Epithelial cell of esophagus (primary cell): ENCODE data around the gene TSHR.

ENCODE experiments used
- DNase-seq: peaks from one replicate; pipeline ENCODE4 v3.0.0; 2010; ENCODE audit warnings: low read depth
- H3K4me3 ChIP-seq: 2 replicates; pipeline ENCODE4 v1.5.1; 2011; ENCODE audit warnings: mild to moderate bottlenecking, low read length, control low read depth
- CTCF ChIP-seq: IDR thresholded peaks from 2 replicates; pipeline ENCODE4 v1.5.1; 2011; ENCODE audit warnings: low read depth, mild to moderate bottlenecking, low read length, control low read depth, inconsistent platforms; ENCODE audit not compliant: insufficient read depth; ENCODE audit errors: missing control alignments

TSHR gene

GRCh38 chr14:81141426-81141825, 186.0 kb downstream of the TSHR start:
- DNase-seq = no peak
- H3K4me3 ChIP-seq = no peak overlapping the region
- no peak for TF ChIP-seq CTCF

GRCh38 chr14:81143793-81144192, 188.4 kb downstream of the TSHR start:
- no peak for TF ChIP-seq CTCF
- H3K4me3 ChIP-seq = no peak overlapping the region
- DNase-seq = no peak

GRCh38 chr14:81144824-81145603, 189.6 kb downstream of the TSHR start:
- no peak for DNase-seq
- TF ChIP-seq CTCF = no peak
- no peak overlapping the region for H3K4me3 ChIP-seq

- TF ChIP-seq CTCF = no peak
- no peak overlapping the region for H3K4me3 ChIP-seq
- no peak for DNase-seq
These were observed 191.9 kb downstream of the TSHR start for GRCh38 chr14:81147140-81147897.

GRCh38 chr14:81148635-81149034, 193.2 kb downstream of the TSHR start:
- no peak for DNase-seq
- no peak overlapping the region for H3K4me3 ChIP-seq
- no peak for TF ChIP-seq CTCF

- H3K4me3 ChIP-seq = no peak overlapping the region
- DNase-seq = no peak
- TF ChIP-seq CTCF = no peak
These were observed 197.8 kb downstream of the TSHR start for GRCh38 chr14:81153187-81153586.
